Liver (tissue), 3 donors: ENCODE data around the gene SLX1A.
"Not testable (repeated sequence)": the region's sequence is repeated elsewhere in the genome, so short reads cannot be mapped to it uniquely, and the experiment has no call there.

ENCODE experiments used
- ATF3 ChIP-seq: IDR thresholded peaks from 2 replicates; pipeline ENCODE4 v1.6.1; 2016; ENCODE audit warnings: antibody characterized with exemption
- CTCF ChIP-seq: fragments of 150-350 bp; IDR thresholded peaks from 2 replicates; pipeline ENCODE4 v1.5.1; 2017; ENCODE audit warnings: improper control_type of control experiment, low read depth, low read length; ENCODE audit not compliant: missing input control
- EGR1 ChIP-seq, 2 donors: IDR thresholded peaks; 2 replicates each; pipeline ENCODE4 v1.6.1; 2016 to 2018; ENCODE audit warnings: antibody characterized with exemption in 2 of 2, low read depth in 2 of 2
- GABPA ChIP-seq, 2 donors: IDR thresholded peaks in 1 of 2; conservative IDR thresholded peaks in 1 of 2; 2 replicates each; pipeline ENCODE4 v1.6.1; 2016; ENCODE audit warnings: antibody characterized with exemption in 2 of 2, mild to moderate bottlenecking in 1 of 2, moderate library complexity in 1 of 2
- MAX ChIP-seq: IDR thresholded peaks from 2 replicates; pipeline ENCODE4 v1.6.1; 2016; ENCODE audit warnings: antibody characterized with exemption
- RAD21 ChIP-seq, 2 donors: IDR thresholded peaks; 2 replicates each; pipeline ENCODE4 v1.6.1; 2016; ENCODE audit warnings: antibody characterized with exemption in 2 of 2, mild to moderate bottlenecking in 2 of 2
- SP1 ChIP-seq: IDR thresholded peaks from 2 replicates; pipeline ENCODE4 v1.6.1; 2018; ENCODE audit warnings: antibody characterized with exemption, mild to moderate bottlenecking
- TAF1 ChIP-seq: conservative IDR thresholded peaks from 2 replicates; pipeline ENCODE4 v1.6.1; 2016; ENCODE audit warnings: antibody characterized with exemption, mild to moderate bottlenecking
- ZBTB33 ChIP-seq: IDR thresholded peaks from 2 replicates; pipeline ENCODE4 v1.6.1; 2016; ENCODE audit warnings: antibody characterized with exemption
- donor health status: healthy.
- donor health status: healthy.

- TF ChIP-seq MAX; CTCF; RAD21 (IDR thresholded peaks at IDR 0.05); ATF3; EGR1 (IDR thresholded peaks at IDR 0.05; ENCODE audit: low read depth in 2 of 2); ZBTB33; SP1; TAF1; GABPA (IDR thresholded peaks at IDR 0.05 in 1 of 2, conservative IDR thresholded peaks at IDR 0.05 in 1 of 2): not testable (repeated sequence)
Observed at GRCh38 chr16:30217082-30217481, 23.4 kb downstream of the SLX1A start.
